ENCODE results near the gene OTUD3. TPM values are rescaled to one million over a fixed set of nuclear protein-coding genes. Genes with fewer than 3 reads are reported as not detected.
A peak's percentile ranks its signal among the peaks of the same experiment; 100 is the strongest.
"Not testable (repeated sequence)": the region's sequence is repeated elsewhere in the genome, so short reads cannot be mapped to it uniquely, and the experiment has no call there.

OTUD3 gene
- total RNA-seq, 2 donors from 2014 or later: 9.7 to 10.6 TPM

DNA sequence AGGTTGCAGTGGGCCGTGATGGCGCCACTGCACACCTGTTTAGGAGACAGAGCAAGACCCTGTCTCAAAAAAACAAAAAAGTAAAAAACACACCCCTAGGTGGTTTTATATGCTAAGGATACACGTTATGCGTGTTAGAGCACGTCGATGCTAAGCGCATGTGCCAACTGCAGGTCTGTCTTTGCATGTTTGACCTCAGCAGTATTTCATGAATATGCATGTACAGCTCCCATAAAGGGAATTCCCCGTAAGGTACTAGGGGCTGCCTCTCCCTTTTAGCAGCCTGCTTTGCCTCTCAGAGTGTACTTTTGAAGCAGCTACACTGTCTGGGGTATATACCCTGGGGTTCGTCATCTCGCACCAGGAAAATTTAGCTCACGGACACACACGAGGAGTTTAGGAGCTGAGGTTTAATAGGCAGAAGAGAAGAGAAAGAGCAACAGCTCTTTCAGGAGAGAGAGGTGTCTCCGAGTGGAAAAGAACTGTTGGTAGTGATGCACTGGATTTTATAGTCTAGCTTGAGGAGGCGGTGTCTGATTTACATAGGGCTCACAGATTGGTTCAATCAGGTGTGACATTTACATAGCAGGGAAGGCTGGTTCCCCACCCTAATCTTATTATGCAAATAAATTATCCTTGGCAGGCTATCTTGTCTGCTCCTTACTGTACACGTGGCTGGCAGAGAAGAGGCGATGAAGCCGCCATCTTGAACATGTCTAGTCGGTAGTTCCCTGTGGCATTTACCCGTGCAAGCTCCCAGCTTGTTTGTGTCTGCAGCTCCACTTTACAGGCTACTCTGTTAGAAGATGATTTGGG is 4.2 kb upstream of the OTUD3 start:
- H3K9me3 Mint-ChIP-seq: peaks cover 0 to 3% of the 10 kb centered on the region in 2 donors
- no peak overlapping the region for H3K27ac Mint-ChIP-seq
- H3K4me1 Mint-ChIP-seq (ENCODE audit: low read depth): peaks cover 10% of the 10 kb centered on the region
- DNase-seq (no peak), ATAC-seq (replicated peaks in 1 of 2) (no peak)
- no peaks in the 10 kb centered on the region for H3K36me3 Mint-ChIP-seq (ENCODE audit: insufficient read depth in 2 of 2)
- H3K27me3 Mint-ChIP-seq (ENCODE audit: low read depth): peaks cover 12% of the 10 kb centered on the region
- H3K4me3 Mint-ChIP-seq: no peak overlapping the region

DNA sequence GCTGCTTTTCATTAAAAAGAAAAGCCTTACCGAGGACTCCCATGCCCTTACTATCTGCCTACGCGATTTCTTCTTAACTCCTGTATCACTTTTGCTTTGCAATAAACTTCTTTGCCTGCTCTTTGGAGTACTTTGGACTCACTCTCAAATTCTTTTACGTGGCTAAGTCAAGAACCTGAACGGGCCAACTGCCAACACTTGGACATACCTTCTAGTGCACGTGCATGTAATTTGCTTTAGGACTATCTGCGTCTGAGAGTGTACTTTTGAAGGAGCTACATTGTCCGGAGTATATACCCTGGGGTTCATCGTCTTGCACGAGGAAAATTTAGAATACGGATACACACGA is 3.6 kb upstream of the OTUD3 start:
- DNase-seq (no peak), ATAC-seq (replicated peaks in 1 of 2) (no peak)
- Mint-ChIP-seq H3K4me3 (no peak overlapping the region), H3K4me1 (ENCODE audit: low read depth) (peaks cover 16% of the 10 kb centered on the region), H3K36me3 (ENCODE audit: insufficient read depth in 2 of 2) (no peaks in the 10 kb centered on the region), H3K27ac (no peak overlapping the region), H3K27me3 (ENCODE audit: low read depth) (peaks cover 9% of the 10 kb centered on the region), H3K9me3 (peaks cover 0 to 3% of the 10 kb centered on the region in 2 donors)

- Mint-ChIP-seq H3K27ac (no peak overlapping the region), H3K27me3 (ENCODE audit: low read depth) (peaks cover 9% of the 10 kb centered on the region), H3K4me1 (ENCODE audit: low read depth) (peaks cover 22% of the 10 kb centered on the region), H3K4me3 (no peak overlapping the region), H3K36me3 (ENCODE audit: insufficient read depth in 2 of 2) (no peaks in the 10 kb centered on the region), H3K9me3 (peaks cover 0 to 3% of the 10 kb centered on the region in 2 donors)
- ATAC-seq (replicated peaks in 1 of 2) (no peak), DNase-seq (no peak)
These were observed 3.0 kb upstream of the OTUD3 start for GRCh38 chr1:19879227-19879626.

DNA sequence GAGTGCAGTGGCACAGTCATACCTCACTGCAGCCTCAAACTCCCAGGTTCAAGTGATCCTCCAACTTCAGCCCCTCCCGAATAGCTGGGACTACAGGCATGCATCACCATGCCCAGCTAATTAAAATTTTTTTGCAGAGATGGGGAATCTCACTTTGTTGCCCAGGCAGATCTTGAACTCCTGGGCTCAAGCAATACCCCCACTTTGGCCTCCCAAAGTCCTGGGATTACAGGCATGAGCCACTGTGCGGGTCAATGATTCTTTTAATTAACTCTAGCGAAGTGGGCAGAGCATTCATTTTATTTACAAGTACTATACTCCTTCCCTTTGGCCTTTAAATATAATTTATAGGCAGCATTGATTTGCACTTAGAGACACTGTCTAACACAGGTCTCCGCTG is 2.5 kb upstream of the OTUD3 start:
- no peak for DNase-seq
- peaks cover 25% of the 10 kb centered on the region for H3K4me1 Mint-ChIP-seq (ENCODE audit: low read depth)
- H3K4me3 Mint-ChIP-seq: no peak overlapping the region
- H3K36me3 Mint-ChIP-seq (ENCODE audit: insufficient read depth in 2 of 2): no peaks in the 10 kb centered on the region
- ATAC-seq (replicated peaks in 1 of 2): no peak
- H3K27ac Mint-ChIP-seq: no peak overlapping the region
- peaks cover 0 to 3% of the 10 kb centered on the region in 2 donors for H3K9me3 Mint-ChIP-seq
- peaks cover 9% of the 10 kb centered on the region for H3K27me3 Mint-ChIP-seq (ENCODE audit: low read depth)

DNA sequence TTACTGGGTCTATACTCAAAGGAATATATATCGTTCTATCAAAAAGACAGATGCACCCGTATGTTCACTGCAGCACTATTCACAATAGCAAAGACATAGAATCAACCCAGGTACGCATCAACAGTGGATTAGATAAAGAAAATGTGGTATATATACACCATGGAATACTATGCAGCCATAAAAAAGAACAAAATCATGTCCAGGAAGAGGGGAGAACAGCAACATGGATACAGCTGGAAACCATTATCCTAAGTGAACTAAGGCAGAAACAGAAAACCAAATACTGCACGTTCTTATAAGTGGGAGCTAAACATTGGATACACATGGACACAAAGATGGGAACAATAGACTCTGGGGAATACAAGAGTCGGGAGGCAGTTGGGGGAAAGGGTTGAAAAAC is 1.4 kb upstream of the OTUD3 start:
- H3K27me3 Mint-ChIP-seq (ENCODE audit: low read depth); DNase-seq; H3K27ac Mint-ChIP-seq; H3K4me3 Mint-ChIP-seq; H3K36me3 Mint-ChIP-seq (ENCODE audit: insufficient read depth in 2 of 2); ATAC-seq (replicated peaks in 1 of 2); H3K9me3 Mint-ChIP-seq: not testable (repeated sequence)
- H3K4me1 Mint-ChIP-seq (ENCODE audit: low read depth): peaks cover 25% of the 10 kb centered on the region

DNA sequence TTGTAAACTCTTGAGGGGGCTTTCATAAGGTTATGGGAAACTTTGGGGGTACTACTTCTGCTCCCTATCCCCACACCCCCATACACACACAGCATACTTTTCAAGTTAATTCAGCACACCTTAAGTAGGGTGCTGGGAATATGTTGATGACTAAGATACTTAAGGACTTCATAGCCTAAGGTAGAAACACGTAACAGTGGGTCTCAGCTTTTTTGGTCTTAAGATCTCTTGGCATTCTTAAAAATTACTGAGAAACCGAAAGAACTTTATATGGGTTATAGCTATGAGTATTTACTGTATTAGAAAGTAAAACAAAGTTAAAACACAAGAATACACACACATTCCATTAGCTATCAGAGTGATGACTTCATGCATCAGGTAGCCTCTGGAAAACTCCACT is 2.1 kb downstream of the OTUD3 start:
- peaks cover 30% of the 10 kb centered on the region for H3K4me1 Mint-ChIP-seq (ENCODE audit: low read depth)
- H3K27me3 Mint-ChIP-seq (ENCODE audit: low read depth): no peaks in the 10 kb centered on the region
- ATAC-seq (replicated peaks in 1 of 2) (no peak), DNase-seq (no peak)
- H3K27ac Mint-ChIP-seq: no peak overlapping the region
- peak overlapping the region in 1 of 2 donors; percentile 94 for H3K4me3 Mint-ChIP-seq
- H3K9me3 Mint-ChIP-seq: peaks cover 0 to 3% of the 10 kb centered on the region in 2 donors
- no peaks in the 10 kb centered on the region for H3K36me3 Mint-ChIP-seq (ENCODE audit: insufficient read depth in 2 of 2)

GRCh38 chr1:19885821-19886220 is 3.6 kb downstream of the OTUD3 start:
- no peaks in the 10 kb centered on the region for H3K27me3 Mint-ChIP-seq (ENCODE audit: low read depth)
- no peak overlapping the region for H3K27ac Mint-ChIP-seq
- DNase-seq (no peak), ATAC-seq (replicated peaks in 1 of 2) (no peak)
- H3K4me3 Mint-ChIP-seq: no peak overlapping the region
- peaks cover 30% of the 10 kb centered on the region for H3K4me1 Mint-ChIP-seq (ENCODE audit: low read depth)
- H3K9me3 Mint-ChIP-seq: peaks cover 0 to 1% of the 10 kb centered on the region in 2 donors
- no peaks in the 10 kb centered on the region for H3K36me3 Mint-ChIP-seq (ENCODE audit: insufficient read depth in 2 of 2)

DNA sequence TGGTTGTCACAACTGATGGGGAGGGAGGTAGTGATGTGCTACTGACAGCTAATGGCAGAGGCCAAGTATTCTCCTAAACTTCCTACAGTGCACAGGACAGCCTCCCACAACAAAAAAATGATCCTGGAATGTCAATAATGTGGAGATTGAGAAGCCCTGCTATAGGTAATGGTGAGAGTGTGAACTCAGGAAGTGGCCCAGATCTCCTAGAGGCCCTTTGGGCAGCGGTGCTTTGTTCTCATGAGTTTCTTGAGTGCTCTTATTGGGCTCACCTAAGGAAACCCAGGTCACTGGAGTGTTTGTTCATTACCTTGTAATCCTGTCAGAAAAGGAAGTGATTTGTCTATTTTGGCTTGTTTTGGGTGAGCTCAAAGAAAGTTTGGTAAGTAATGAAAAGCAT is 5.9 kb downstream of the OTUD3 start:
- ATAC-seq (replicated peaks in 1 of 2) (no peak), DNase-seq (no peak)
- Mint-ChIP-seq H3K9me3 (no peaks in the 10 kb centered on the region), H3K27ac (no peak overlapping the region), H3K4me3 (no peak overlapping the region), H3K27me3 (ENCODE audit: low read depth) (no peaks in the 10 kb centered on the region), H3K36me3 (ENCODE audit: insufficient read depth in 2 of 2) (peaks cover 0 to 9% of the 10 kb centered on the region in 2 donors), H3K4me1 (ENCODE audit: low read depth) (peaks cover 19% of the 10 kb centered on the region)

DNA sequence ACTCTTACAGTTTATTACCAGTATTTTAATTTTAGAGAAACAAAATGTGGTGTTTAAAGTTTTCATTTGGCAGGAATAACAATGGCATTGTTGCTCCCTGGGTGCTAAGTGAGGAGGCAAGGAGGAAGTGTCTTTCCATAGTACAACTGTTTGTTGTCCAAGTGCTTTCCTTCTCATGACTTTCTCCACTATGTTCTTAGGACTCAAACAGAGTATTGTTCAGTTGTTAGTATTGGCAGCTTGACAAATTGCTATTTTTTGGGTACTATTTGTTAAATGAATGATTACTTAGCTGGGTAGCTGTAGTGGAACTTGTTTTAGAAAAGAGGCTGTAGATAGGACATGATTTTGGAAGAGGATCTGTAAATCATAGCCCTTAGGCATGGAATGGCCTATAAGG is 7.5 kb downstream of the OTUD3 start:
- no peaks in the 10 kb centered on the region for H3K9me3 Mint-ChIP-seq
- DNase-seq: no peak
- H3K27me3 Mint-ChIP-seq (ENCODE audit: low read depth): no peaks in the 10 kb centered on the region
- peaks cover 0 to 9% of the 10 kb centered on the region in 2 donors for H3K36me3 Mint-ChIP-seq (ENCODE audit: insufficient read depth in 2 of 2)
- peaks cover 5% of the 10 kb centered on the region for H3K4me1 Mint-ChIP-seq (ENCODE audit: low read depth)
- no peak for ATAC-seq (replicated peaks in 1 of 2)
- H3K27ac Mint-ChIP-seq: no peak overlapping the region
- no peak overlapping the region for H3K4me3 Mint-ChIP-seq

GRCh38 chr1:19892129-19892528 is 9.9 kb downstream of the OTUD3 start:
- no peak for ATAC-seq (replicated peaks in 1 of 2)
- no peak overlapping the region for H3K27ac Mint-ChIP-seq

GRCh38 chr1:19892628-19893168 is 10.5 kb downstream of the OTUD3 start:
- Mint-ChIP-seq H3K27ac (no peak overlapping the region), H3K4me1 (ENCODE audit: low read depth) (peaks cover 5% of the 10 kb centered on the region)

More at GRCh38 chr1:19892129-19892528, 9.9 kb downstream of the OTUD3 start:
- Mint-ChIP-seq H3K4me3 (no peak overlapping the region), H3K27me3 (ENCODE audit: low read depth) (no peaks in the 10 kb centered on the region), H3K4me1 (ENCODE audit: low read depth) (peaks cover 5% of the 10 kb centered on the region), H3K36me3 (ENCODE audit: insufficient read depth in 2 of 2) (peaks cover 0 to 9% of the 10 kb centered on the region in 2 donors), H3K9me3 (no peaks in the 10 kb centered on the region)
- no peak for DNase-seq

GRCh38 chr1:19893687-19894086 is 11.5 kb downstream of the OTUD3 start:
- no peak overlapping the region for H3K27ac Mint-ChIP-seq
- H3K27me3 Mint-ChIP-seq (ENCODE audit: low read depth): no peaks in the 10 kb centered on the region
- no peaks in the 10 kb centered on the region for H3K9me3 Mint-ChIP-seq
- no peak overlapping the region for H3K4me3 Mint-ChIP-seq
- peaks cover 3 to 9% of the 10 kb centered on the region in 2 donors for H3K36me3 Mint-ChIP-seq (ENCODE audit: insufficient read depth in 2 of 2)
- ATAC-seq (replicated peaks in 1 of 2) (no peak), DNase-seq (no peak)
- H3K4me1 Mint-ChIP-seq (ENCODE audit: low read depth): peaks cover 2% of the 10 kb centered on the region

More at GRCh38 chr1:19892628-19893168, 10.5 kb downstream of the OTUD3 start:
- H3K27me3 Mint-ChIP-seq (ENCODE audit: low read depth): no peaks in the 10 kb centered on the region
- no peak for ATAC-seq (replicated peaks in 1 of 2)
- DNase-seq: no peak
- peaks cover 3 to 9% of the 10 kb centered on the region in 2 donors for H3K36me3 Mint-ChIP-seq (ENCODE audit: insufficient read depth in 2 of 2)
- no peaks in the 10 kb centered on the region for H3K9me3 Mint-ChIP-seq
- H3K4me3 Mint-ChIP-seq: no peak overlapping the region

GRCh38 chr1:19894218-19894617 is 12.0 kb downstream of the OTUD3 start:
- Mint-ChIP-seq H3K36me3 (ENCODE audit: insufficient read depth in 2 of 2) (peaks cover 9% of the 10 kb centered on the region in 2 donors), H3K9me3 (no peaks in the 10 kb centered on the region), H3K27ac (peak overlapping the region; percentile 43), H3K4me3 (no peak overlapping the region), H3K27me3 (ENCODE audit: low read depth) (no peaks in the 10 kb centered on the region), H3K4me1 (ENCODE audit: low read depth) (no peaks in the 10 kb centered on the region)
- ATAC-seq (replicated peaks in 1 of 2) (no peak), DNase-seq (no peak)

GRCh38 chr1:19901653-19902052 is 19.5 kb downstream of the OTUD3 start:
- Mint-ChIP-seq H3K36me3 (ENCODE audit: insufficient read depth in 2 of 2) (peaks cover 4 to 26% of the 10 kb centered on the region in 2 donors), H3K4me1 (ENCODE audit: low read depth) (no peaks in the 10 kb centered on the region), H3K27ac (no peak overlapping the region), H3K9me3 (no peaks in the 10 kb centered on the region), H3K27me3 (ENCODE audit: low read depth) (no peaks in the 10 kb centered on the region), H3K4me3 (no peak overlapping the region)
- ATAC-seq (replicated peaks in 1 of 2) (no peak), DNase-seq (no peak)

Data from activated T-cell treated with anti-CD3 and anti-CD28 coated beads, Interleukin-2, amount 50 U/mL, for 72 hours (primary cell).